ENCODE results near the gene POU3F3. TPM values are rescaled to one million over a fixed set of nuclear protein-coding genes. Genes with fewer than 3 reads are reported as not detected.

POU3F3 gene
- total and polyA plus RNA-seq, 12 donors, result 0.03 to 0.18 (median 0.11) TPM; not detected in 4

GRCh38 chr2:104863146-104863467 lies 9.2 kb downstream of the POU3F3 start:
- H3K27me3 ChIP-seq, result peaks cover 100% of the 10 kb centered on the region

GRCh38 chr2:104863468-104864279 lies 9.8 kb downstream of the POU3F3 start:
- Histone ChIP-seq H3K9me3 (replicated peaks in 1 of 3) (no peaks in the 10 kb centered on the region), H3K27me3 (peaks cover 100% of the 10 kb centered on the region), H3K27ac (no peak overlapping the region), H3K4me1 (replicated peaks in 1 of 2) (no peaks in the 10 kb centered on the region), H3K36me3 (replicated peaks in 1 of 2) (no peaks in the 10 kb centered on the region), H3K4me3 (no peak overlapping the region)
- TF ChIP-seq CTCF (IDR thresholded peaks at IDR 0.05) (no peak), POLR2A (IDR thresholded peaks at IDR 0.05) (no peak)
- 2 to 7% (median 5%) methylated on average over 8 to 60 of the region's 60 CpGs for whole genome bisulfite sequencing, 4 donors
- intact Hi-C loops (cut with DNase I), result loop anchor here in 1 of 2 donors (10.0 kb wide), 1 partner anchor 1699 kb away; no protein-coding TSS in a partner anchor
- no peak for DNase-seq

More at GRCh38 chr2:104863146-104863467, 9.2 kb downstream of the POU3F3 start:
- intact Hi-C loops (cut with DNase I), result loop anchor here in 1 of 2 donors (10.0 kb wide), 1 partner anchor 1698 kb away; no protein-coding TSS in a partner anchor
- Histone ChIP-seq H3K4me1 (replicated peaks in 1 of 2) (no peaks in the 10 kb centered on the region), H3K9me3 (replicated peaks in 1 of 3) (no peaks in the 10 kb centered on the region), H3K36me3 (replicated peaks in 1 of 2) (no peaks in the 10 kb centered on the region), H3K27ac (no peak overlapping the region), H3K4me3 (no peak overlapping the region)
- 12 to 20% (median 17%) methylated on average over 3 to 8 of the region's 8 CpGs for WGBS, 4 donors
- TF ChIP-seq CTCF (IDR thresholded peaks at IDR 0.05), result no peak
- DNase-seq, result no peak

- 14 to 18% (median 16%) methylated on average over 12 to 14 of the region's 14 CpGs for WGBS, 4 donors
- H3K27me3 ChIP-seq, result peaks cover 96% of the 10 kb centered on the region
- no peak overlapping the region for H3K4me3 ChIP-seq
- no peaks in the 10 kb centered on the region for H3K36me3 ChIP-seq (replicated peaks in 1 of 2)
- H3K9me3 ChIP-seq (replicated peaks in 1 of 3), result no peaks in the 10 kb centered on the region
- TF ChIP-seq CTCF (IDR thresholded peaks at IDR 0.05), result no peak
- TF ChIP-seq POLR2A (IDR thresholded peaks at IDR 0.05), result no peak
- DNase-seq, result no peak
- H3K27ac ChIP-seq, result no peak overlapping the region
- intact Hi-C loops (cut with DNase I), result loop anchor here in 1 of 2 donors (10.0 kb wide), 1 partner anchor 1700 kb away; no protein-coding TSS in a partner anchor
- H3K4me1 ChIP-seq (replicated peaks in 1 of 2), result no peaks in the 10 kb centered on the region
Measured at GRCh38 chr2:104864280-104865095, 10.6 kb downstream of the POU3F3 start.

GRCh38 chr2:104865096-104865470 lies 11.2 kb downstream of the POU3F3 start:
- intact Hi-C loops (cut with DNase I), result loop anchor here in 1 of 2 donors (10.0 kb wide), 1 partner anchor 1700 kb away; no protein-coding TSS in a partner anchor
- Histone ChIP-seq H3K4me3 (no peak overlapping the region), H3K27ac (no peak overlapping the region), H3K9me3 (replicated peaks in 1 of 3) (no peaks in the 10 kb centered on the region), H3K36me3 (replicated peaks in 1 of 2) (no peaks in the 10 kb centered on the region), H3K27me3 (peaks cover 96% of the 10 kb centered on the region), H3K4me1 (replicated peaks in 1 of 2) (no peaks in the 10 kb centered on the region)
- WGBS, 4 donors, result 4 to 20% (median 9%) methylated on average over 2 of the region's 2 CpGs
- DNase-seq, result no peak
- TF ChIP-seq POLR2A (IDR thresholded peaks at IDR 0.05) (no peak), CTCF (IDR thresholded peaks at IDR 0.05) (no peak)

Data from adrenal gland (tissue), 12 donors.